Subcutaneous adipose tissue (tissue), 4 donors: ENCODE measurements around the gene MTMR12. TPM values are rescaled to one million over a fixed set of nuclear protein-coding genes. Genes with fewer than 3 reads are reported as not detected.

Experiments
- total RNA-seq, 4 donors: library from RNA; depleted of rRNA; stranded (reverse); fragments of >200 nt; gene quantifications; one replicate each; pipeline ENCODE4 v1.1.0, GENCODE V29; 2016
- TF ChIP-seq, protein P1 (sequence below): fragments of 450-650 bp; IDR thresholded peaks from one replicate; pipeline ENCODE4 v1.5.1; 2016; ENCODE audit warnings: low read depth, mild to moderate bottlenecking, control low read depth, antibody characterized with exemption, moderate library complexity

Gene MTMR12
- total RNA-seq, 4 donors from 2014 or later: 41.8 to 96.0 (median 62.3) TPM

- TF ChIP-seq, protein P1, sequence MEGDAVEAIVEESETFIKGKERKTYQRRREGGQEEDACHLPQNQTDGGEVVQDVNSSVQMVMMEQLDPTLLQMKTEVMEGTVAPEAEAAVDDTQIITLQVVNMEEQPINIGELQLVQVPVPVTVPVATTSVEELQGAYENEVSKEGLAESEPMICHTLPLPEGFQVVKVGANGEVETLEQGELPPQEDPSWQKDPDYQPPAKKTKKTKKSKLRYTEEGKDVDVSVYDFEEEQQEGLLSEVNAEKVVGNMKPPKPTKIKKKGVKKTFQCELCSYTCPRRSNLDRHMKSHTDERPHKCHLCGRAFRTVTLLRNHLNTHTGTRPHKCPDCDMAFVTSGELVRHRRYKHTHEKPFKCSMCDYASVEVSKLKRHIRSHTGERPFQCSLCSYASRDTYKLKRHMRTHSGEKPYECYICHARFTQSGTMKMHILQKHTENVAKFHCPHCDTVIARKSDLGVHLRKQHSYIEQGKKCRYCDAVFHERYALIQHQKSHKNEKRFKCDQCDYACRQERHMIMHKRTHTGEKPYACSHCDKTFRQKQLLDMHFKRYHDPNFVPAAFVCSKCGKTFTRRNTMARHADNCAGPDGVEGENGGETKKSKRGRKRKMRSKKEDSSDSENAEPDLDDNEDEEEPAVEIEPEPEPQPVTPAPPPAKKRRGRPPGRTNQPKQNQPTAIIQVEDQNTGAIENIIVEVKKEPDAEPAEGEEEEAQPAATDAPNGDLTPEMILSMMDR: no peak
Measured at GRCh38 chr5:32263684-32264083, 49.1 kb downstream of the MTMR12 start.

DNA sequence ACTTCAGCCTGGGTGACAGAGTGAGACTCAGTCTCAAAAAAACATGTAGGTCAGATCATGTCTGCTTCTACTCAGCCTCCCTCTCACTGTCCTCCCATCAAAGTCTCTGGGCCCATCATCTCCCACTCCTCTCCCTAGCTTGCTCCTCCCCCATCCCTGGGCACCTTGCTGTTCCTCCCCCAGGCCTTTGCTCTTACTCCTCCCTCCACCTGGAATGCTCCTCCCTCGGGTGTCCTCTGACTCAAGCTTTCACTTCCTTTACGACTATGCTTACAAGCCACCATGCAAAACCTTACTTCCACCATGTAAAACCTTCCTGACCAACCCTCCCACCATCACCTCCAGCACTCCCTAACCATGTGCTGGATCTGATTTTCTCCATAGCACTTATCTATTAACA, 51.5 kb downstream of the MTMR12 start:
- TF ChIP-seq, protein P1: no peak

DNA sequence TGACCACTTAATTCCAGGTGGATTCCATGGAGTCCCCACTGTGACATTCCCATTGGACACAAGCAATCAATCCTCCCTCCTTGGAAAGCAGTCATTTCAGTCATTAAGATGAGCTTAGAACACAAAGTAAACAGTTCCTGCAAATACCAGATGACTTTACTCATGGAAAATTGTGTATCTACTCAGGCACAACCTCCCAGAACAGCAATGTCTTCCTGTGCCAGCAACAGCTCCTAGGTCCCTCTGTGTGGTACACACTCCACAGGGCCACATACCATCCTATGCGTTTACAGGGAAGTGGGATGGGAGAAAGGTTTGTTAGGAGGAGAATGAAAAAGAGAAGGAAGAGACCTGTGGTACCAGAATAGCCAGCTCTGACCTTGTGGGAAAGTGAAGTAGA, 53.7 kb downstream of the MTMR12 start:
- TF ChIP-seq, protein P1: no peak

DNA sequence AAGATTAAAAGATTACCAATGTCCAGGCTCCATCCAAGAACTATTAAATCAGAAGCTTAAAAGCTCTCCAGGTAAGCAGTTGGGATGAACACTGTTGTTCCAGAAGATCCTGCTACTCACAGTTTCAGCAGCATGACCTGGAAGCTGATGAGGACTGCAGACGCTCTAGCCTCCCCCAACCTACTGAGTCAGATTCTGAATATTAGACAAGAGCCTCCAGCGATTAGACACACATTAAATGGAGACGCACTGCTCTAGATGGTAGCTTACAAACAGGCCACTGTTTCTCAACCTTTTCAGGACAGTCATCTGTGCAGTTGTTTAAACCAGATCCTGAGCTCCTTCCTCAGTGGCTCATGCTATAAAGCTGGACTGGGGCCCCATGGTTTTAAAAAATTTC, 54.3 kb downstream of the MTMR12 start:
- TF ChIP-seq, protein P1: no peak

- TF ChIP-seq, protein P1: no peak
Measured at GRCh38 chr5:32255540-32255900, 57.2 kb downstream of the MTMR12 start.

DNA sequence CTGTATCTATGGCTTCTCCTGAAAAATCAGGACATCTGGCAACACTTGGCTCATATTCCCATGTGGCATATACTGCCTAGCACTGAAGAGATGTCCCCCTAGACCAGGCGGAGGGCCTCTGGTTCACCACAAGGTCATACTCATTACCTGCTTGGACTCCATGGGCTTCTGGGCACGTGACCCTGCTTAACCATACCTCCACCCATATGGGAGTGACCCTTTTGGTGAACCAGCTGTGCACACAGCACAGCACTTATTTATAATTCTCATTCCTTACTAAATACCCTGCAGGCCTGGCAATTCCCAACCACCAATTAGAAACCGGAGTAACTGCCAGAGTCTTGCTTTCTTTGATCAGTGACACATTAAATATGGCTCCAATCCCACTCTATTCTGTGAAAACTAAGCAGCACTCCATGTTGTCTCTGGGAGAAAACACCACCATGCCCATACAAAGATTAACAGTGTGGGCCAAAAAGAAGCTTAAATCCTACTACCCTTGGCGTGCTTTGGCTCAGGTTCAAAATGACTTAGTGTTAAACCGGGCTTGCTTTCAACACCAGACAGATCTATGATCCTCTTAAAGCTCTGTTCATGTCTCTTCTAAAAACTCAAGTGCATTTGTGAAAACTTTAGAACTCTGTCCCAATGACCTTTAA, 57.7 kb downstream of the MTMR12 start:
- TF ChIP-seq, protein P1: no peak

DNA sequence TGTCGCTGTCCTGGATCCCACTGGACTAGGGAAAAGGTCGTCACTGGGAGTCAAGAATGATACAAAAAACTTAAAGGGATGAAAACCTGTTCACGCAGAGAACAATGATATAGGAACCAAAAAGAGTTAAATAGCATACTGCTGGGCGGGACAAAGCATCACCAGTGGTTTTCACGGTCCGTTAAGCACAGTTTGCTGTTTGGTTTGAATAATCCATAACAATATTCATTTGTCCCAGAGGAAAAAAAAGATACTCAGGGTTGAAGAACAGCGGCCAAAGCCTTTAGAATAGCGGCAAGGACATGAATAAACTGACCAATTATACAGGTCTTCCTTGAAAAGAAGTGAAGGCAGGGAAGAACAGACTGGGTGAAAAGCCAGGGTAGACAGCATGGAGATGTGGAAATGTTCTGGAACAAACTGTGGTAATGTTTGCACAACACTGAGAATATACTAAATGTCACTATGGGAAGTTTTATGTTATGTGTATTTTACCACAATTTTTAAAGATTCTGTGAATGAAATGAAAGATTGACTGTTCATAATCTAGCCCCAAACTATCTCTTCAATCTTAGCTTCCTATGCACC, 60.8 kb downstream of the MTMR12 start:
- TF ChIP-seq, protein P1: no peak
